Body of pancreas (tissue), 4 donors: ENCODE measurements around the gene MUSK.

Experiments used
- POLR2A ChIP-seq, 3 donors: fragments of 450-650 bp; IDR thresholded peaks; one replicate each; pipeline ENCODE4 v1.6.1; 2016; ENCODE audit warnings: antibody characterized with exemption in 3 of 3, mild to moderate bottlenecking in 2 of 3
- TF ChIP-seq, protein P1 (sequence below), 7 experiments: fragments of 450-650 bp in 4 of 7; fragments of 200-600 bp in 3 of 7; sonication (generic) in 3 of 7; IDR thresholded peaks; one replicate each; pipeline ENCODE4 v1.5.1; 2016 to 2019; ENCODE audit warnings: antibody characterized with exemption in 7 of 7

DNA sequence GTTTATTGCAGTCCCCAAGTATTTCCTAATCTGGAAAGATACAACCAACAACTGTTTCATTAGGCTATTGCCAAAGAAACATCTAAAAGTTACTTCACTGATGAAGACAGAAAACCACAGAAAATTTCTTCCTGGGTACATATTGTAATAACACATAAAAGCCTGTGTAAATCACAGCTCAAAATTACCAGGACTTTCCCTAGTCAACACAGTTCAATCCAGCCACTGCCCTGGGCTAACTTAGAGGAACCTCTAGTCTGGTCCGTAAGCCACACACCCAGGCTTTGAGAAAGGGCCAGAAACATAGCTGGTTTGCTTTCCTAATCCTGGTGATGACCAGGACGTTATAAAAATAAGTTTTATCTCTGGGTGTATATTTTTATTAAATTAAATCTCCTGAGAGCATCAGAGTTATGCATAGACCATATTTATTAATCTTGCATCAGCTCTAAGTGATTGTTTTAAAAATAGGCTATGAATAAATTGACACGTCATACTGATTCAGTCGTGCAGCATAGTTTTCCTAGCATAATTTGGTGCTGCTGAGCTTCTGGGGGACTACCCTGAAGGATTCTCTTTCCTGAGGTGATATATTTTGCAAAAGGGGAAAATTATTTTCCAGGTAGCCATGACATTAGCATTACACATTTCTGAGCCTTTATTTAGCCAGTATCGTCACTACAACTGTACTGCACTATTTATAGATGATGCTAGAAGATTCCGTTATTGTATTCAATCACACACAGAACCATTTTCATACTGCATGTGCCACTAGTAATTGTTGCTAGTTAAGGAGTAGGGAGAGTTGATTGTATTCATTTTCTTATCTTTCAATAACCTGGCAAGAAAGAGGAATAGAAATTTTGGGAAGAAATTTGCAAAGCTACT, 12.6 kb upstream of the MUSK start:
- TF ChIP-seq, protein P1, sequence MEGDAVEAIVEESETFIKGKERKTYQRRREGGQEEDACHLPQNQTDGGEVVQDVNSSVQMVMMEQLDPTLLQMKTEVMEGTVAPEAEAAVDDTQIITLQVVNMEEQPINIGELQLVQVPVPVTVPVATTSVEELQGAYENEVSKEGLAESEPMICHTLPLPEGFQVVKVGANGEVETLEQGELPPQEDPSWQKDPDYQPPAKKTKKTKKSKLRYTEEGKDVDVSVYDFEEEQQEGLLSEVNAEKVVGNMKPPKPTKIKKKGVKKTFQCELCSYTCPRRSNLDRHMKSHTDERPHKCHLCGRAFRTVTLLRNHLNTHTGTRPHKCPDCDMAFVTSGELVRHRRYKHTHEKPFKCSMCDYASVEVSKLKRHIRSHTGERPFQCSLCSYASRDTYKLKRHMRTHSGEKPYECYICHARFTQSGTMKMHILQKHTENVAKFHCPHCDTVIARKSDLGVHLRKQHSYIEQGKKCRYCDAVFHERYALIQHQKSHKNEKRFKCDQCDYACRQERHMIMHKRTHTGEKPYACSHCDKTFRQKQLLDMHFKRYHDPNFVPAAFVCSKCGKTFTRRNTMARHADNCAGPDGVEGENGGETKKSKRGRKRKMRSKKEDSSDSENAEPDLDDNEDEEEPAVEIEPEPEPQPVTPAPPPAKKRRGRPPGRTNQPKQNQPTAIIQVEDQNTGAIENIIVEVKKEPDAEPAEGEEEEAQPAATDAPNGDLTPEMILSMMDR (IDR thresholded peaks at IDR 0.05): no peak
- no peak for TF ChIP-seq POLR2A (IDR thresholded peaks at IDR 0.05)
